Measurements from ENCODE around the gene ALG9.

ALG9 gene

DNA sequence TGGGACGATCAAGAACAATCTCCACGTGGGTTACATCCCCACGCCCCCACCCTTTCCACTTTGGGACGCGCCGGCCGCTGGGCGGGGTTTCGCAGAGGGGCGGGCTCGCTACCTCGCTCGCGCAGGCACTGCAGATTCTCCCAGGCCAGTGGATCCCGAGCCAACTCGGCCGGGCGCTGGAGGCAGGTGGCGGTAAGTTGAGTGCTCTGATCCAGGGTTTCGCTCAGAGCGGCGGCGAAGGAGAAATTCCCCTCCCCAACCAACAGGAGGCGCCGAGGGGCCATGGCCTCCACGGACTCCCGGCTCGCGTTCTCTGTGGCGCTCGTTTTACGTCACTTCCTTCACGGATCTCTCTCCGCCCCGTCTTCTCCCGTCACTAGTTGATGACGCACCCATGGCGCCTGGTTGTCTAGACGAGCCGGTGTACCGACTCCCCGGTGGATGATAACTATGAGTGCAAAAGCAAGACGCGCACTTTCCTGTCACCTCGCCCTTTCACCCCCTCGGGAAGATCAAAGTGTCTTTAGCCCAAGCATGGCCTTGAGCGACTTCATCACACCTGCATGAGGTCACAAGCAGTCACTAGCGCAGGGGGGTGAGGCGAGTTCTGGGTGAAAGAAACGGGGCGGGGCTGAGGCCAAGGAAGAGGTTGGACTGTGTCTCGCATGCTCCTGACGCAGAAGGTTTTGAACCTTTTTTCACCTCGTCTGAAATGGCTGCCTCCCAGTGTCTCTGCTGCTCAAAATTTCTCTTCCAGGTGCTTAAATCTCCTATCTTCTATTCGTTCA lies 7.7 kb upstream of the ALG9 start, which contains the start of the genes CFAP68 and FDXACB1:
CFAP68 (plus strand) TSS at position 693 of the 788 bp plus-strand sequence; CDS start at position 713, 20 bp downstream.
FDXACB1 (minus strand) TSS at position 317 of the 788 bp plus-strand sequence; CDS start at position 284, 33 bp downstream.
- DNase-seq = peak; percentile 98

DNA sequence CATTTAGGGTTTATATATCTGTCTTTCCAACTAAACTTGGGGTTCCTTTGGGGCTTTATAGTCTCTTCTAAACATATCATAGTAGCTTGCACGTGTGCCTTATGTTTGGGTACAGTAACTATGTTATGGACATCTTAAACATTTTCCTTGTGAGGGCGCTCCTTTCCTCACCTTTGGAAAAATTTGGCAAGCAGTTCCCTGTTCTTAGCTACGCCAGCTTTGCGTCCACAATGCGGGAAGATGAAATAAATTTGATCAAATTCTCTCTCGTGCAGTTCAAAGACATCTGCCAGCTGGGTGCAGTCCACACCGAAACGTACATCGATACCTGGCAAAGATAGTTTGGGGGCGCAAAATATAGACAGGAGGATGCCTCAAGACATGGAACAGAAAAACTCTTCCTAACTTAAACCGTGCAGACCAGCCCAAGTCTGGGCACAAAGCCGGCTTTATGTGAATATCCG lies 7.0 kb upstream of the ALG9 start:
- peak; percentile 31 for DNase-seq

DNA sequence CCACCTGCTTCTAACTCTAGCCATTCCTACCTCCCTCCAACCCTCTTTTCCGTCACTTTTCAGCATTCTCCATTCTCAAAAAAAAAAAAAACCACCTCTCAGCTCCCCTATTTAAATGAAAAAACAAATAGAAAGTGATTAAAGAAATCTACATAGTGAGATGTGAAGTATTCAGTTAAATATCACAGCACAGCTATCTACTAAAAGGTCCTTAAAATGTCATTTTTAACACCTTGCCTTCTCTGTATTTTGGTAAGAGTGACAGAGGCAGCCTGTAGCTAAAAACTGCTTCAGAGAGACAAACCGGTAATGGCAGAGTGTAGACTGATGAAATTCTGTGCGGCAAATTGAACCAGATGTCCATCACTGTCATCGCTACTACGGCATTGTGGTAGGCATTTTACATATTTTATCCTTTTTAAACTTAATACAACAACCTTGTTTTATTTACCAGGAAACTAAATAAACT lies 346 bp upstream of the ALG9 start:
- no peak for DNase-seq

DNA sequence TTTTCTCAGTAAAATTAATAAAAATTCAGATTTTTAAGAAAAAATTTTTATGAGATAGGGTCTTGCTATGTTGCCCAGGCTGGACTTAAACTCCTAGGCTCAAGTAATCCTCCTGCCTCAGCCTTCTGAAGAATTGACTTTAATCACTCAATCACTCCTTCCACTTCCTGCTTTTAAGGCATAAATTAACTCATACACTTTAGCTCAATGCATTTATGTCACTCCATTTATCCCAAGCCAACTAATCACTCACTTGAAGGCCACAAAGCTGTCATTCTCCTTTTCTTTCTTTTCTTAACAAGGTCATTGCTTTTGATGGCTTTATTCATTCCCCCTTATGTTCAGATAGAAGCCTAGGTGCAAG lies 877 bp downstream of the ALG9 start:
- no peak for DNase-seq

DNA sequence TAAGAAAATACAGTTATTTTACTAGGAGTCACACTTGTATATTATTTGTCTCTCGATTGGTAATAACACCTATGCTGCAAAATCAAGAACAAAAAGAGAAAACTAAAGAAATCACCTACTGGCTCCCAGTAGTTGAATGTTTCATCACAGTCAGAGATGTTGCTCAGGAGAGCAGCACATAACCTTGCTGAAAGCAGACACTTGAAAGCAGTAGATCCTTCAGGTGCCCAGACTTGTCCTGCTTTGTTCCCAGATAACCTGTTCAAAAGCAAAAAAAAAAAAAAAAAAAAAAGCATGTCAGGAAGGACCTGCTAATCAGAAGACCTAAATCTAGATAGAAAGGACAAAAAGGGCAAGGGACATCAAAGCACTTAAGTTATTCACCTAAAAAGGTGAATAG lies 1.3 kb downstream of the ALG9 start:
- DNase-seq = no peak

DNA sequence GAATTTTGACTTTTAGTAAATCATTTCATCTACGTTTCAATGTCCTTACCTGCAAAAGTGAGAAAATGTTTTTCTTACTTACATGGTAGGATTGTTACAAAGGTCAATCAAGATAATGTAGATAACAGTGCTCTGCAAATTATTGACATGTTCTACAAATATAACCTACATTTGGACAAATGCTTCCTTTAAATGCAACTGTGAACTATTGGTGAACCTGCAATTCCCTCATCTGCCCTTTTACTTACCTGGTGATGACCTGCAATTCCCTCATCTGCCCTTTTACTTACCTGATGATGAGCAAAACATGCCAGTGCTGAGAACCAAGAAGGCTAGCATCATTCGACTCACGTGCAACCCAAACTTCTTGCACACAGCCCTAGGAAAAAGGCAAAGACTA lies 11.1 kb downstream of the ALG9 start:
- no peak for DNase-seq

DNA sequence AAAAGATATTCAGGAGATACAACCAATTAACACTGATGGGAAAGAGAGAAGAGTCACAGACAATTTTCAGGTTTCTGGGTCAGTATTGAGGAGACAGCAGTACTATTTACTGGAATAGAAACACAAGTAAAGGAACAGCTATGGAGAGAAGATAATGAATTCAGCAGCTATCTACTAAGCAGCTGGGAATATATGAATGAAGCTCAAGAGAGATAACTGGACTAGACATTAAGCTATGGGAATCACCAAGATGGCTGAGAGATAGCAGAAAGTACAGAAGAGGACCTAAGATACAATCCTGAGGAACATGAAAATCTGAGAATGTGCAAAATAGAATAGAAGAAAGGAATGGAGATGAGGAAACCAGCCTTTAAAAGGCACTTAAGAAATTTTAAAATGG lies 15.9 kb downstream of the ALG9 start:
- no peak for DNase-seq

DNA sequence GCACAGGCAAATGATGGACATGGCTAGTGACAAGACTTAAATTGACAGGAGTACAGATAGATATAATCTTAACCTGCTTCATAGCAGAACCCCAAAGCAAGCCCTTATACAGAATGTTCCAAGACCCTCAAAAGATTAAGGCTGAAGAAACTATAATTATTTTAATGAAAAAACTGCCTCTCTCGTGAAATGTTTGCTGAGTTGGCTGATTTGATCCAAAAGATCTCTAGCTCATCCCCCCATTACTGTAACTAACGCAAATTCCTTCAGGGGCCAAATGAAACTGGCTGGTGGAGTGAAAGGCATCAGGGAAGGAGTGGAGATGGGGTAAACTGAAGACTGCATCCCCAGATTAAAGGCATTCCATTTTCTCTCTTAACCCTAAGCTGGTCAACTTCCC lies 19.3 kb downstream of the ALG9 start:
- no peak for DNase-seq

DNA sequence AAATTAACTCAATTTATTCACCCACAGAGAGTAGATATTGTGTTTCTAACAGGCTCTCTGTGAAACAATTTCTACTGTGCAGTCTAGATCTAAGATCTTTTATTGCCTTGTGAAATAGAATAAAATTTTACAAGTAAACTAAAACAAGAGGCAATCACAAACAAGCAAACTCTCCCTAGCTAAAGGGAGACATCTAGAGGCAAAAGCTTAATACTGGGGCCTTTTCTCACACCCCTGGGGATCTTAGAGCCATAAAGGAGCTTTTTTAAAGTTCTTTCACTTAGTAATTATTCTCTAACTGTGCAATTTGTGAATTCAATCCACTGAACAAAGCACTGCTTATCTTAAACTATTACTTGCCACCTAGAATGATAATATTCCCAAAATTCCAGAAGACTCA lies 19.7 kb downstream of the ALG9 start:
- peak; percentile 14 for DNase-seq

DNA sequence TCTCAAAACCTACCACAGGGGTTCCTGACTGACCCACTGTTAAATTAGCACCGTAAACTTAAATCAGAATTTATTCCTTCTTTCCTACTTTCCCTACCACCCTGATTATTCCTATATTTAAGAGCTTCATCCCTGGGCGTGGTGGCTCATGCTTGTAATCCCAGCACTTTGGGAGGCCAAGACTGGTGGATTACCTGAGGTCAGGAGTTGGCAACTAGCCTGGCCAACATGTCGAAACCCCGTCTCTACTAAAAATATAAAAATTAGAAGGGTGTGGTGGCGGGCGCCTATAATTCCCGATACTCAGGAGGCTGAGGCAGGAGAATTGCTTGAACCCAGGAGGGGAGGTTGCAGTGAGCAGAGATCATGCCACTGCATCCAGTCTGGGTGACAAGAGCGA lies 20.3 kb downstream of the ALG9 start:
- no peak for DNase-seq

DNA sequence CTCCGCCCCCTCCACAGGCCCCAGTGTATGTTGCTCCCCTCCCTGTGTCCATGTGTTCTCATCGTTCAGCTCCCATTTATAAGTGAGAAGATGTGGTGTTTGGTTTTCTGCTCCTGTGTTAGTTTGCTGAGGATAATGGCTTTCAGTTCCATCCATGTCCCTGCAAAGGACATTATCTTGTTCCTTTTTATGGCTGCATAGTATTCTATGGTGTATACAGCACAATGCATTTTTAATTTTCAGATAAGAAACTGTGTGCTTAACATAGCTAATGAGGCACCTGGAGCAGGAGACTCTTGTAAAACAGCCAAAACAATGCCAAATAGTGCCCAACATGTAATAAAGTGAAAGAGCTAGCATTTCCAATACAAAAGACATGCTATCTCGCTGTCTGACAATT lies 21.8 kb downstream of the ALG9 start:
- no peak for DNase-seq

DNA sequence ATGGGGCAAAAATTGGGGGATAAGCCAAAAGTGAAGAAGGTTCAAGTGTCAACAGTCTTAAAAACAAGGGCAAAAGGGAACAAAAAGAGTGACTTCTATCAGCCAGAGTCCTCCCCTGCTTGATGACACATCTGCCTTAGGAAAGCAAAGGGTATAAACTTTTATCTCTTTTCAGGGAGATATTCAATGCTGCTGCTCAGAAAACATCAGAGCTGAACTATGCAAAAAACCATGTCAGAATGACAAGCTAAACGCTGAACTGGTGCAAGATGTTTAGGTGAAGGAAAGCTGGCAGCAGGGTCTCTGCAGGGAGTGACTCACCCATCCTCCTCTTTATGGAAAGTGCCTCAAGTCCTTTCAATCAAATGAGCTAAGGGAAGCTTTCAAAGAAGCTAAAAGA lies 24.7 kb downstream of the ALG9 start:
- peak; percentile 76 for DNase-seq

DNA sequence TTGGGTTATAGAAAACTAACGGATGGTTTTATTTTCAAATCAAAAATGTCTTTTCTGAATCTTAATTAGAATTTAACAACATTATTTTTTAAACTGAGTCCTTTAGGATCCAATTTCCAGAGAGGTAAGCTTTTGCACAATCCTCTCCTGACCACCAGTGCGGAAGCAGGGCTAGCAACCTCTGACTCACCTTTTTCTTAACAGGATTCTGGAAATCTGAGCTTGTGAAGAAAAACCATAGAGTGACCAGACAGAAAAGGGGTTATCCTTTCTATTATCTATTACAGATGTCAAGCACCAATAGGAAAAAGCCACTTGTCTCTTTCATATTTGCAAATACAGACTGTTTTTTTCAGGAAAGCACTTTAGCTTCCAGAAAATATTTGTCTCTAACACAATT lies 25.3 kb downstream of the ALG9 start:
- DNase-seq = peak; percentile 38

DNA sequence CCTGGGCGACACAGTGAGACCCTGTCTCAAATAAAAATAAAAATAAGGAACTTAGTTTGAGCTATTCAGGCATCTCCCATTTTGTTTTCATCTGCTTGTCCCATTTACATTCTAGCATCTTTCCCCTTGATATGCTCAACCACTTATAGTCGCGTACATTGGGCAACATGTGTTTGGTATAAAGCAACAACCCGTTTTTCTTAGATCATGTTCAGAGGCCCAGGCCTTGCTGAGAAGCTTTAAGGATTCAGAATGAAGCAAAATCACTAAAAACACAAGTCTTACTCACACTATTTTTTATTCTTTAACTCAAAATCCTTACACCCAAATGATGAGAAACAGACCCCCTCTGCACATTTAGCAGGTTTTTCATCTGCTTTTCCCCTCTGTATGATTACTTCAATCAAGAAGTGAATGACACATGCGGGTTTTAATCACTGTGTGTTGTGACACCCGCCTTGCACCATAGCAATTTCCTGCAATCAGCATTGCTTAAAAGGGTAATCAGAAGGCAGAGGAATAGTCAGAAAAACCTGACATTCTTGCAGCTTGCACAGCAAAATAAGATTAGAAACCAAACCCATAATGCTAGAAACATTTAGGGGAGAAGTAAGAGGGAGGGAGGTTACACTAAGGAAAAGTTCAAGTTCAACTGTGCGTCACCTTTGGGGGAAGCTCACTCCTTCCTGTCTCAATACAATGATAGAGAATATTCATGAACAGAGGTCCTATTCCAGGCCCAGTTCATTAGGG lies 25.9 kb downstream of the ALG9 start:
- peak; percentile 8 for DNase-seq

DNA sequence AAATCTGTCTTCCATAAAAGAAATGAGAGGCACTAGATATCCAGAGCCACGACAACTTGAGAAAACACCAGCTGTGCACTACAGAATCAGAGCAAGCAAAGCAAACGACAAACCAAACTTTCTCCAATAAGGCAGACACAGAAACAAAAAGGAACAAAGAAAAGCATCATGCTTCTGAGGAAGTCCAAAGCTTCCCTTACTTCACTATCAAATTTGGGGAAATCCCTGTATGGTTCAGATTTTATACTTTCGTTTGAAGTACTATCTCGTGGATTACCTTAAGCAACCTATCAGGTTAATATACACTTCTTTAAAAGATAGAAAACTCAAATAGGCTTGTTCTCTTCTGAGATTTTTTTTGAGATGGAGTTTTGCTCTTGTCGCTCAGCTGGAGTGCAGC lies 27.7 kb downstream of the ALG9 start:
- no peak for DNase-seq

DNA sequence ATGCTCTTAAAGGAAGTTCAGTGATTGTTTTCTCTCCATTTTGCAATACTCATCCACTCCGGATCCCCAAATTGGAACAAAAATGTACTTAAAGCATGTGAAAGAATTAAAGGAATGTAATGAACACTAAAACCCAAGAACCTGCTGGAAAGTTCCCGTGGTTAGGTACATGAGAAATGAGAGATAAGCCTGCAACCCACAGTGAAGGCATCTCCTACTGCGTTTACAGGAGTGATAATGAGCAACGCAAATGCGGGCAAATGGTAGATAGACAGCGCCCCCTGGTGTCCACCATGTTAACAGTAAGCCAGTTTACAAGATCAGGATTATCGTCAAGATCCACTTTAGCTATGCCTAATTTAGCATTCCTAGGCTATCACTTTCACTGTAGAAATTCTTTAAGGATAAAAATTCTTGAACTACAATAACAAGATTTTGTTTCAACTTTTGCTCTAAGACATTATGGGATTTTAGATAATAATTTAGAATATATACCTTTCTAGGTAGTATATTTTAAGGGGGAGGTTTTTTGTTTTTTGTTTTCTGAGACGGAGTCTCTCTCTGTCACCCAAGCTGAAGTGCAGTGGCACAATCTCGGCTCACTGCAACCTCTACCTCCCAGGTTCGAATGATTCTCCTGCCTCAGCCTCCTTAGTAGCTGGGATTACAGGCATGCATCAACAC lies 29.9 kb downstream of the ALG9 start:
- DNase-seq = peak; percentile 80

DNA sequence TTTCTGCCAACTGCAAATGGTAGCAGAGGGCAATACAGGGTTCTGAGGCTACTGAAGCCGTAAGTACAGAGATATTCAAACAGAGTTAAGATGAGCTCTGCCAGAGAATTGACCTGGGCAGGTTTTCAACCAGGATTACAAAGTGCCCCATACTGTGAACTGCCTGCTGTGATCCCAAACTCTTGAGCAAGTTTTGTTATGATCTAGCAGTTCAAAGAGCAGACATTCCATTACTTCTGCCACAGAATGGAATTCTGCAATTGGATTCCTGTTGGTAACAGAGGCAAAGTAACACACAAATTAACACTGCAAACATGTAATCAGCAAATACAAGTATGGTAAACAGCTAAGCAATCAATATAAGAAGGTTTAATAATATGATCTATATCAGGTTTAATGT lies 31.2 kb downstream of the ALG9 start:
- DNase-seq = no peak

DNA sequence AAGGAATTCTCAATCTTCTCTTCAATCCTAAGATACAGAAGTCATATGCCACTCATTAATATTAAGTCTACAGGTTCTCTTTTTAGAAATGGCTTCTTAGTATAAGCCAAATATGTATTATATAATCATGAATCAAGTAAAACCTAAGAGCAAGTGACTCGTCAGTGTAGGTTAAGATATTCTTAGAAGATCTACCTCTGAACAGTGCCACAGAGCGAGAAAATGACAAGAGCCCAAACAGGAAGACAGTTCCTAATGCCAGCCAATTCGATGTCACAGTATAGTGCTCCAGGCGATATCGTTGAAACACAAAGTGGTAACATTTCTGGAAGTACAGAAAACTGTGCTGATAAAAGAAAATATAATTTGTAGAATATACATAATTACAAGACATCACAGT lies 33.3 kb downstream of the ALG9 start:
- DNase-seq = no peak

DNA sequence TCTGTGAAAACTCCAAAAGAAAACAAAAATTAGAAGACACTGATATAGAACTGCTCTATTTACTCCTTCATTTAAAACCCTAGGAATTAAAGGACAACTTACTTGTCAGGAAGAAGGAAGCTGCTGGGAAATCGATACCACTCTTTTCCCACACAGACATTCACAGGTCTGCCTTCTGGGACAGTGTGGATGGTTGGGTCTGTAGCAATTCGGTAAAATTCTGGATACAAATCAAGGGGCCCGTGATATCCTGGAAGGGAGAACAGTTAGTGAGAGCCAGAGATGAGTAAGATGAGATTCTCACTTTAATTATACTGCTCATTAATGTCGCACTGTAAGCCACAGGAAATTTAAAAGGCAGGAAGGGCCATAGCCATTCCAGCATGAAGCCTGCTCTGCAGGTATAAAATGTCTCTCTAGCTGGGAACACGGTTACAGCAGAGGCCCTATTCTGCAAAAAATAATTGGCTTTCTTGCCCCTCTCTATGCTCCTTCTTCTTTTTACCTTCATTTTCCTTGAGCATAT lies 34.0 kb downstream of the ALG9 start:
- DNase-seq = no peak

DNA sequence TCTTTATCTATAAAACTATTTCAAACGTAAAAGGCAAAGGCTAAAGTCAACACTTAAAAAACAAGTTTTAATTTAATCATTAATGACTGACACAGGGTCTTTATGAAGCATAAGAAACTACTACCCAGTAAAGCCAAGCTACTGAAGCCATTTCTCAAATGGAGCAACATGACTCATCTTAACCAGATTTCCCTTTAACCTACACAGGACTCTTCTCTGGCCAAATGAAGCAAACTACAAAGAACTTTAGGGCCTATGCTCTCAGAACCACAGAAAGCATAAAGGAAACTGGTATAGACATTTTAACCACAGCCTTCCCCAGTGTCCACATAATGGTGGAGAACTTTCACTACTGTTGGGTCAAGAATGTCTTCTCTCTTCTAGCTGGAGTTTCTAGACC lies 34.7 kb downstream of the ALG9 start:
- DNase-seq = no peak

DNA sequence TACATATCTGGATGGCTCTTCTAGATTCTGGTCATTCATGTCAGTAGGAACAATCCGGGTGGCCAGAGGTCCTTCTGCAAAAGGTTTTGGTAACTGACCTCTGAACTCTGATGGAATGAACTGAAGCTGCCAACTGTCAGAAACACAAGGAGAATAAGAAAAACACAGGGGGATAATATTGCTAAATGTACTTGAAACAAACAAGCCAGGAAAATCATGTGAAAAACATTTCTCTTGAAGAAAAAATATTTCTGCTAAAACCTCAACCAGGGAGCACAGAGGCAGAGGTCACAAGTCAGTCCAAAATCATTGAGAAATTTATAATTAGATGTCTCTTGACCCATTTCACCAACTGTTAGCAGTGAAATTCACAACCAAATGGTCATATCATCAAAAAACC lies 35.2 kb downstream of the ALG9 start:
- DNase-seq = no peak

DNA sequence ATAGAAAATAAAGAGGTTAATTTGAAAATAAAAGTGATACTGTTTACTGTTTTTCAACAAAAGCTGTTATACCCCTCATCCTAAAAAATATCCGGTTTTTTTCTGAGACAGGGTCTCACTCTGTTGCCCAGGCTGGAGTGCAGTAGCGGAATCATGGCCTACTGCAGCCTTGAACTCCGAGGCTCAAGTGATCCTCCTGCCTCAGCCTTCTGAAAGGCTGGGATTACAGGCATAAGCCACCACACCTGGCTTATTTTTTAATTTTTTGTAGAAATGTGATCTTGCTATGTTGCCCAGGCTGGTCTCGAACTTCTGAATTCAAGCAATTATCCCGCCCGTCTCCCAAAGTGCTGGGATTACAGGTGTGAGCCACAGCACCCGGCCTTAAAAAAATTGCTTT lies 35.7 kb downstream of the ALG9 start:
- DNase-seq = no peak
